ENCODE data around the gene PPP2R5E.
A peak's percentile ranks its signal among the peaks of the same experiment; 100 is the strongest.

PPP2R5E gene

GRCh38 chr14:63423381-63423780, 119.8 kb downstream of the PPP2R5E start:
- no peak for DNase-seq (ENCODE audit: low read depth)
- no peak for TF ChIP-seq CTCF (conservative IDR thresholded peaks at IDR 0.05; ENCODE audit: low read length)

GRCh38 chr14:63421919-63422318, 121.3 kb downstream of the PPP2R5E start:
- DNase-seq (ENCODE audit: low read depth): no peak
- TF ChIP-seq CTCF (conservative IDR thresholded peaks at IDR 0.05; ENCODE audit: low read length): no peak
- H3K4me3 ChIP-seq (ENCODE audit: low read length): no peak overlapping the region

More at GRCh38 chr14:63423381-63423780, 119.8 kb downstream of the PPP2R5E start:
- no peak overlapping the region for H3K4me3 ChIP-seq (ENCODE audit: low read length)

GRCh38 chr14:63421226-63421625, 122.0 kb downstream of the PPP2R5E start:
- no peak overlapping the region for H3K4me3 ChIP-seq (ENCODE audit: low read length)
- peak; percentile 12 for DNase-seq (ENCODE audit: low read depth)
- TF ChIP-seq CTCF (conservative IDR thresholded peaks at IDR 0.05; ENCODE audit: low read length): no peak

- H3K4me3 ChIP-seq (ENCODE audit: low read length): no peak overlapping the region
- no peak for TF ChIP-seq CTCF (conservative IDR thresholded peaks at IDR 0.05; ENCODE audit: low read length)
- no peak for DNase-seq (ENCODE audit: low read depth)
These were observed 125.2 kb downstream of the PPP2R5E start for GRCh38 chr14:63418020-63418419.

GRCh38 chr14:63413009-63413408, 130.2 kb downstream of the PPP2R5E start:
- no peak for TF ChIP-seq CTCF (conservative IDR thresholded peaks at IDR 0.05; ENCODE audit: low read length)
- no peak overlapping the region for H3K4me3 ChIP-seq (ENCODE audit: low read length)
- no peak for DNase-seq (ENCODE audit: low read depth)

GRCh38 chr14:63406333-63406732, 136.8 kb downstream of the PPP2R5E start:
- no peak overlapping the region for H3K4me3 ChIP-seq (ENCODE audit: low read length)
- DNase-seq (ENCODE audit: low read depth): no peak
- no peak for TF ChIP-seq CTCF (conservative IDR thresholded peaks at IDR 0.05; ENCODE audit: low read length)

GRCh38 chr14:63405715-63406114, 137.5 kb downstream of the PPP2R5E start:
- no peak overlapping the region for H3K4me3 ChIP-seq (ENCODE audit: low read length)
- no peak for DNase-seq (ENCODE audit: low read depth)
- TF ChIP-seq CTCF (conservative IDR thresholded peaks at IDR 0.05; ENCODE audit: low read length): no peak

Data from AG10803 (cell line).